GM18868 (cell line): ENCODE results near the gene ELMO1.

Source experiments
- ATAC-seq: cut with Tn5 transposase; IDR thresholded peaks from one replicate; pipeline ENCODE4 v1.9.1; 2021; ENCODE audit warnings: mild to moderate bottlenecking, moderate library complexity; ENCODE audit not compliant: unreplicated experiment

The ELMO1 gene

GRCh38 chr7:37040330-37040729 lies 408.3 kb downstream of the ELMO1 start:
- ATAC-seq = no peak

DNA sequence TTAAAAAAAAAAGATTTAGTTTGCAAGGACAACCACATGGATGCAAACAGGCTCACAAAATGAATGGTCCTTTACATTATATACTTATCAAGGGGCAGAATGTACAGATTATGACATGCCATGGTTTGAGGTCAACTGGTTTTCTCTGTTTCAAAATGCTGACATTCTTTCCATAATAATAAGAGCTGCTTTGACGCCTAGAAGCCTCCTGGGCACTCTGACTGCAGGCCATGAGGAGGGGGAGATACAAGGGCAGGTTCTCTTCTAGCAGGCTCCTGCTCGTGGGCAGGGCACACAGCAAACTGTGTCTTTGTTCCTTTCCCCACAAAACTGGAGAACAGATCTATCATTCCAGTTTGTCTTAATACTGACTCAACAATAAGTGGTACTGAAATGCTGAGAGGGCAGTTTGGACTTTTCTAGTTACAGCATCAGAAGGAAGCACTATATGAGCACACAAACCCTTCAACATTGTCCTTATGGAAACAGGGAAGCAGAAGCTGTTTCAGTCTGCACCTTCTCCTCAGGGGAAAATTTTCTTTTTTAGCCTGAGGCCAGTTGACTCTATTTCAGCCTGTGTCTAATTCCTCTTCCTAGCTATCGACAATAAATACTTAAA lies 409.4 kb downstream of the ELMO1 start:
- no peak for ATAC-seq

DNA sequence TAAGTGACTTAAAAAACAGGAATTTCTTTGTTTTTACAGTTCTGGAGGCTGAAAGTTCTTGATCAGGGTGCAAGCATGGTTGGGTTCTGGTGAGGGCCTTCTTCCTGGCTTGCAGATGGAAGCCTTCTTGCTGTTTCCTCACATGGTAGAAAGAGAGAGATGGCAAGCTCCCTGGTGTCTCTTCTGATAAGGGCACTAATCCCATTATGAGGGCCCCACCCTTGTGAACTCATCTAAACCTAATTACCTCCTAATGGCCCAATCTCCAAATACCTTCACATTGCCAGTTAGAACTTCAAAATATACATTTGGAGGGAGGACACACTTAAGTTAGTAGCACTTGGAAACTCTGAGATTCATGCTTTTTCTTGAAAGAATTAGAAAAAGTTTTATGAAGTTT lies 410.0 kb downstream of the ELMO1 start:
- no peak for ATAC-seq

DNA sequence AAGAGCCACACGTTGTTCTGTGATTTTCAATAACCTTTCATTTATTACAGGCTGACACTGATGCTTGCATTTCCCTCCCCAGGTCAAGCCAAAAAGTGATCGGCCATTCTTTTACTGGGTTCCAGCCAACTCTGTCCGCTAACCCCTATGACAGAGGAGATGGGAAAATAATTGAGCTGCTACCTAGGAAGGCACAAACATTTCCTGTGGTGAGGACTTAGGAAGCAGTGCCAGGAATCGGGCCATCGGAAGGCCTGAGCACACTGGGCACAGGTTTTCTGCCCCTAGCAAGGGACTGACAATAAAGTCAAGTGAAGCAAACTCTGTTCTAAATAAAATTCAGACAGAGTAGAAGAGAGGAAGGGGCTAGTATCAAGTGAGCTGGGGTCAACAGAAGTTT lies 411.4 kb downstream of the ELMO1 start:
- no peak for ATAC-seq

DNA sequence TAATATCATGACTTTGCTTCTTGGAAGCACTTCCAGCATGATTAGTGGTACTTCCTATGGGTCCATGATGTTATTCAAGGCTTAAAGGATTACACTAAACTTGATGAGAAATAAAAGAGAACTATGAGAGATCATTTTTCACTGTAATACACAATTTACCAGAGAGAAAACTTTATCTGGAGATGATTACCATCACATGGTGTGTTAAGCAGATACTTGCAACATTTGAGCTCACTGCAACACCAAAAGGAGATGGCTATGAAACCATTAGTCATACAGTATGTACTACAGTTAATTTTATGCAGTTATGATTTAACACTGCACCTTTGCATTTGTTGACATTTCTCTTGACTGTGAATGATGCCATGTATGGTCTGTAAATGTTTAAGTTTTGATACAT lies 413.0 kb downstream of the ELMO1 start:
- no peak for ATAC-seq

DNA sequence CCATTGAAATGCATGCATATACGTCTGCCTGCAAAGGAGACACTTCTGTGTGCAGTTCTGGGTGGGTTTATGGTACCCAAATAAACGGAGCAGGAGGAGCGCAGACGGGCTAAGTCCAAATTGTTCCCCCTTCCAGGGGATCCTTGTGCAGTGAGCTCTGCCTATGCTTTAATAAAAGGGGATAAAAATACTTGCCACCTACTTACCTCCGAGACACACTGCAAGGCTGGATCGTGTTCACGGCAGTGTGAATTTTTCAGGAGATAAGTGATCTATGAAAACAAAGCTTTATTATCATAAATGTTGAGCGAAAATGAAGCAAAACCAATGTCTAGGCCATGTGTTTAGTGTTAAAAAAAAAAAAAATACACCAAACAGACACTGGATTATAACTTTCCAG lies 415.5 kb downstream of the ELMO1 start:
- ATAC-seq = no peak

GRCh38 chr7:37032258-37032601 lies 416.4 kb downstream of the ELMO1 start:
- no peak for ATAC-seq

- ATAC-seq = no peak
Measured at GRCh38 chr7:37031571-37032257, 416.9 kb downstream of the ELMO1 start.

DNA sequence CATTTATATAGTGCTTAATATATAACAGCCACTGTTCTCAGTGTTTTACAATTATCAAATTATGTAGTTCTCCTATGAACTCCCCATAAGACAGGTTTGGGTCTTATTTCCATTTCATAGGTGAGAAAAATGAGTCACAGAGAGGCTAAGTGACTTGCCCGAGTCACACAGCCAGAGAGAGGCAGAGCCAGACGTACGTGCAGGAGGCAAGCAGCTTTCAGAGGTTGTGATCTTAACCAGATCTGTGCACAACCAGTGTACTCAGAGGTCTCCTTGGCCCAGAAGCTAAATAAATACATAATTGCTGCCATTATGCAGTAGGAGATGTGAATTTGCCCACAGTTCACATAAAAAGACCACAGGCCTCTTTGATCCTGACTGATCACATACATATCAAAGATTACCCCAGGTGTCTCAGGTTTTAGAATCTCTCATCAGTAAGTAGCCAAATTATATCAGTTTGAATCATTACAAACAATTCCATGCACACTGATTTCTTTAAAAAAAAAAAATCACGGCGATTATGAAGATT lies 419.7 kb downstream of the ELMO1 start:
- no peak for ATAC-seq

GRCh38 chr7:37027557-37028341 lies 420.9 kb downstream of the ELMO1 start:
- no peak for ATAC-seq

- peak; percentile 67 for ATAC-seq
Measured at GRCh38 chr7:37027104-37027503, 421.6 kb downstream of the ELMO1 start.

DNA sequence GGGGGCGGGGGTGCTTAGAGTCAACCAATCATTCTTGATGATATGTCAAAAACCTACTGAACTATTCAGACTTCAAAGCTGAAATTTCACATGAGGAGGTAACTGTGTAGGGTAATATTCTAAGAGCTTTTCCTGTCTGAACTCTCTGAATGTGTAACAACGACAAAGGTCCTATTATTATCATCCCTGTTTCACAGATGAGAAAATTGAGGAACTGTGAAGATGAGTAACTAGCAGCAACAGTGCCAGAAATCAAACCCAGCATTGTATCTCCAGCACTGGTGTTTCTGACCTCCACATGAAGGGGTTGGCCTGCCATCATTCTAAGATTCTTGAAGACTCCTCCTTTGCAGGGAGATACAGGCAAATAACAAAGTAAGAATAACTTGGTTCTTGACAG lies 429.7 kb downstream of the ELMO1 start:
- peak; percentile 83 for ATAC-seq

DNA sequence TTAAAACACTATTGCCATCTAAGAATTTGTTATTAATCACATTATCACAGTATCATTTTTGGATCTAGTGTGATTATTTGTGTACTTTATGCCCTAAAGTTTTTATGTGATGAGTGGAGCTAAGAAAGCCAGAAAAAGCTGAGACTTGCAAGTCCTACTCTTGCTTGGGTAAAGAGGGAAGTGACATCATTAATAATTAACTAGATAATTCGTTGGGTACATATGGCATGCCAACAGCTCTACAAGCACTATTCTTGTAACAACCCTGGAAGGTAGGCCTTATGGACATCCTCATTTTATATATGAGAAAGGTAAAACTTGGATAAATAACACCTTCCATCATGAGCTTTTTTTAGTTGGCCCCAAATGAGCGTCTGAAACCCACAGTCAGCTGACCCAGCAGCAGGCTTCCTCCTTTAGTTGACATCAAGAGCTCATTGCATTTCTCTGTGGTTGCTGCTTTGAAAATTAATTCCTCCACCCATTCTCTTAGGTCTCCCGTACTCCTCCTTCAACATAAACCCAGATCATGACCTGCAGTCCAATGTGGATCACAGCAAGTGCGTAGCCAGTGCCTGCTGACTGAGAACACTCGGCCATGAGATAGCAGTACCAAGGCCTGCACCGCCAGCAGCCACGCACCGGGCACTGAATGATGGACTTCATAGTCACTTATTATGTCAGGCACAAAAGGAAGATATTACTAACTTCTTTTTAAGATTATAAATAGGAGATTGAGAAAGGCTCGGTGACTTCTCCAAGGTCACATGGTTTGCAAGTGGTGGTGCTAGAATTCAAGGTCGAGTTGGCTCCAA lies 432.4 kb downstream of the ELMO1 start:
- ATAC-seq = no peak

DNA sequence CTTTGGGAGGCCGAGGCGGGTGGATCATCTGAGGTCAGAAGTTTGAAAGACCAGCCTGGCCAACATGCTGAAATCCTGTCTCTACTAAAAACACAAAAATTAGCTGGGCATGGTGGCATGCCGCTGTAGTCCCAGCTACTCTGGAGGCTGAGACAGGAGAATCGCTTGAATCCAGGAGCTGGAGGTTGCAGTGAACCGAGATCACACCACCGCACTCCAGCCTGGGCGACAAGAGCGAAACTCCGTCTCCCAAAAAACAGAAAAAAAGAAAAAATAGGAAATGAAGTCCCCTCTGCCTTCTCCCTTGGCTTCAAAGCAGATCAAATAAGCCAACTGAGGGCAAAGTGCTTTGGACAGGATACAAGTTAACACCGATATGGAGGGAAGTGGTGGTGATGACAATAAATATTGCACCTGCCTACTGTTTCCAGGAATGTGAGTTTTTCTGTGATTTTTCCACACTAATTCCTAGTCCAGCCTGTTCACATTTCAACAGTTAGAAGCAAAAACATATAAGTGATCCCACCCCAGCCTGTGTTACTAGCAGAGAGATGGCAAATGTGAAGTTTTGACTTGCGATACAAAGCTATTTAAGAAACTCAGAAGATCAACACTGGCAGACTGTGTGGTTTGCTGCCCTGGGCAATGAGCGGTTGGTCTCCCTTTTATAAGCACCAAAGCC lies 433.2 kb downstream of the ELMO1 start:
- no peak for ATAC-seq

- no peak for ATAC-seq
Measured at GRCh38 chr7:37013771-37014170, 434.9 kb downstream of the ELMO1 start.

DNA sequence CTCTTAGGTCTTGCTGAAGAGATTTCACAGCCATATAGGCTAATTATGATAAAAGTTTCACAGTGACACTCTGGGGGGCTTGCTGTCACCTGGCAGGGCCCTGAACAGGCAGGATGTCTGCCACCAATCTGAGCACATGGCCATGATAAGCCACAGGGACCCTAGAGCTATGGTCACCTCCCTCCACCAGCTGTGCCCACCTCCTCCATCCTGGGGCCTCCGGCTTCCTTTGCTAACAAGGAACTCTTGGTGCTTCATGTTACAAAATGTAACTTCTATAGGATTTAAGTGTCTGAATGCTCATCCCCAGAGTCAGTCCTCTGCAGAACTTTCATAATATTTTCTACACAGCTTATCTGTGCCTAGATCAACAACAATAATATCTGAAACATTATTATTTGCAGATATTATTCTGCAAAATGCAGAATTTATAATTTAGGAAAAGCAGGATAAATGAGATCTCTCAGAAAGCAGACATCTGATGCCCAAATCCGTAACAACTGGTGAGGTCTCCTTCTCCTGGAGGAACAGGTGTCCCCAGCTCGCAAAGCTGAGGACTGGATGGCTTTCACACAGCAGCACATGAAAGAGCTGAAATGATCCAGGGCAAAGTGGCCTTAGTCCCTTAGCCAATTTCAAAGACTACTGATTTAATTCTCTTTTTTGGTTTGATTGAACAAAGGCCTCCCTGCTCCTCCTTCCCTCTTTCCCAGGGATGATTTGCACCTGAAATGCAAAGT lies 437.3 kb downstream of the ELMO1 start:
- ATAC-seq = no peak

GRCh38 chr7:37009125-37009675 lies 439.5 kb downstream of the ELMO1 start:
- ATAC-seq = no peak

- ATAC-seq = no peak
Measured at GRCh38 chr7:37007691-37008090, 441.0 kb downstream of the ELMO1 start.

- ATAC-seq = no peak
Measured at GRCh38 chr7:37007268-37007667, 441.4 kb downstream of the ELMO1 start.

DNA sequence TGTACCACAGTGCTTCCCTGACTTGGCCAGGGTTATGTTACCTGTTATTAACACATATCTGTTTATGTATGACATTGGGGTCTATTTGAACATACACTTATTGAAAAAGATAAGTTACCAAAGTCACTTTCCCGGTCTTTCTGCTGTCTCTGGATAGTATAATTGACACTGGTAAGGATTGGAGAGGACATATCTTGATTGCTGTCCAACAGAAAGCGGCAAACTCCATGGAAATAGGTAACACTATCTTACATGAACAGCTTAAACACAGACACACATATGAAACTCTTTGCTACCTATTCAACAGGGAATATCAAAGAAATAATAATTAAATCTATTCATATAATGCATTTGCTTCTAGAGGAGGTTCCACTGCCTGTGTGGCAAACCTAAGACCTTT lies 441.9 kb downstream of the ELMO1 start:
- no peak for ATAC-seq
